Effector CD4-positive, alpha-beta T cell (primary cell): Measurements from ENCODE around the gene CDK14.

ENCODE experiments used
- DNase-seq: peaks from one replicate; pipeline ENCODE4 v3.0.0-alpha.2; 2020
- total RNA-seq: gene quantifications from one replicate; lab custom pipeline; 2026; lab: John Stamatoyannopoulos, UW

The CDK14 gene
- 3.4 reads per million, percentile 13 among the genes with 10 or more reads in this experiment for total RNA-seq

DNA sequence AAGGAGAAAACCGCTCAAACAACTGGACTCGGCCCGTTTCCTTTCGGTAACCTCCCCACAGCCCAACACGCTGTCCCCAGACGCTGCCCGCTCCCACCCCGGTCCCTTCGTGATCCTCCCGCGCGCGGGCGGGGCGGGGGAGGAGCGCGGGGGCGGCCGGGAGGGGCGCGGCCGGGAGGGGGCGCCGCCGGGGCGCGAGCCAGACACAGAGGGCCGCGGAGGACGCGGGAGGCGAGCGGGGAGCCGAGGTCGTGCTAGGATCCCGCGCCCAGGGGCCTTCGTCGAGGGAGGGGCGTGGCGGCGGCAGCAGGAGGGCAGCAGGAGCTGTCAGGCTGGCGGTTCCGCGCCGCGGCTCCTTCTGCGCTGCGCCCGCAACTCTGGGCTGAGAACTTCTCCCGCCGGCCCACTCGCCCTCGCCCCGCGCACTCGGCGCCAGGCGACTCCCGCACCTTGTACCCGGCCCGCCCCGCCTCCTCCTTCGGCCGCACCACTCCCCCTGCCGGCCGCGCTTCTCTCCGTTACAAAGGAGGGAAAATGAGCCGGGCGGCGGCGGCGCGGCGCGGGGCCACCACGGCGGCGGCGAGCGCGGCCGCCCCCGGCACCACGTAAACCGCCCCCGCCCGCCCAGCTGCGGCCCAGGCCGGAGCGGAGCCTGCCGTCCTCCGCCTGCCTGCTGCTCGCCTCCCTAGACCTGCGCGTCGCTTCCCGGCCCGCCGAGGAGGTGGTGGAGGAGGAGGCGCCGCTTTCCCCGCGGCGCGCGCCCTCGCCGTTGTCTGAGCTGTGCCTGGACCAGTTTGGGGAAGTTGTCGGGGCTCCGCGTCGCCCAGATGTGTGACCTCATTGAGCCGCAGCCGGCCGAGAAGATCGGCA is at the start of gene CDK14:
Gene CDK14 (plus strand): TSS at position 521 of the 870 bp plus-strand sequence. CDS start 307 bp downstream, at position 828.
- peak; percentile 3 for DNase-seq

DNA sequence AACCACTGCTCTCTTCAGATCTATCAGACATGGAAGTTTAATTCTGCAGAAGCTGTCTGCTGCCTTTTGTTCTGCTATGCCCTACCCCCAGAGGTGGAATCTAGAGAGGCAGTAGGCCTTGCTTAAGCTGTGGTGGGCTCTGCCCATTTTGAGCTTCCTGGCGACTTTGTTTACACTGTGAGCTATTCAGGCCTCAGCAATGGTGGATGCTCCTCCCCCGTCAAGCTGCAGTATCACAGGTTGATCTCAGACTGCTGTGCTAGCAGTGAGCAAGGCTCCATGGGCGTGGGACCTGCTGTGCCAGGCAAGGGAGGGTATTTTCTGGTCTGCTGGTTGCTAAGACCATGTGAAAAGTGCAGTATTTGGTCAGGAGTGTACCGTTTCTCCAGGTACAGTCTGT is 45.1 kb upstream of the CDK14 start:
- no peak for DNase-seq

DNA sequence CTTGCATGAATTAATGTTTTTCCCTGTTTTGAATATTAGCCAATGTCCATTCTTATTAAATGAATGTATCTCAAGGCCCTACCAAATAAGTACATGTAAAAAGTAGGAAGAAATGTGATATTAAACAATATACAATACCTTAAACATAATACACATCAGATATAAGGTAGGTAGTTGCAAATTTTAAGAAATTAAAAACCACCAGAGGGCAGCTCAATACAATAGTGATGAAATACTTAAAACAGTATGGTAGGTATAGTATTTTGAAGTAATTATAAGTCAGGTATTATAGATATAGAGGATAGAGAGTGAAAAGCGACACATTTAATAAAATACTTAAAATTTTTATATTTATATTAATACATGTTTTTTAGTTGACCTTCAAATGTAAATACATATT is 43.6 kb upstream of the CDK14 start:
- DNase-seq: no peak

DNA sequence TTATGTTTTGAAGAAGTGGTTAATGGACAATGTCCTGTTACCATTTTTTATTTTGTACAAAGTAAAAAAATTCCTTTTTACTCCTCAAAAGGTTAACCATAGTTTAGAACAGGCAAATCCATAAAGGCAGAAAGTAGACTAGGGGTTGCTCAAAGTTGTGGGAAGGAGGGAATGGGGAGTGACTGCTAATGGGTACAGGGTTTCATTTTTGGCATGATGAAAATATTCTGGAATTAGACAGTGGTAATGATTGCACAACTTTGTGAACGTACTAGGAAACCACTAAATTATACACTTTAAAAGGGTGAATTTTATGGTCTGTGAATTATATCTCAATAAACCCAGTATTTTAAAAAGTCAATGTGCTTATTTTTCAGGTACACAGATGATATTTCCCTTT is 35.4 kb upstream of the CDK14 start:
- no peak for DNase-seq

DNA sequence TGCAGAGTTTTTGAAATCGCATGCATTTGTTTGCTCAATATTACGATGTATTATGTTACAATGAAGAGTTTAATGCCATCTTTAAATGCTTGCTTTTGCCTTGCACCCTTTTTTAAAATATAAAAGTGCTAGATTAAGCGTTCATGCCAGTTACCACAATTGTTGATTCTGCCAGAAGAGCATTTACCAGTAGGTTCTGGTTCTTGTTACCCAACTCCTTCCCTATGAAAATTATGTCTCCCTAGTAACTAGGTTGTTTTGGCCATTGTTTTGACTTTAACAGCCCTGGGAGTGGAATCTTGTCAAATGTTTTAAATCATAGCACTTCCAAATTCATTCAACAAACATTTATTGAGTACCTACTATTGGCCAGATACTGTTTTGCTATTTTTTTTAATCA is 32.8 kb upstream of the CDK14 start:
- DNase-seq: no peak

DNA sequence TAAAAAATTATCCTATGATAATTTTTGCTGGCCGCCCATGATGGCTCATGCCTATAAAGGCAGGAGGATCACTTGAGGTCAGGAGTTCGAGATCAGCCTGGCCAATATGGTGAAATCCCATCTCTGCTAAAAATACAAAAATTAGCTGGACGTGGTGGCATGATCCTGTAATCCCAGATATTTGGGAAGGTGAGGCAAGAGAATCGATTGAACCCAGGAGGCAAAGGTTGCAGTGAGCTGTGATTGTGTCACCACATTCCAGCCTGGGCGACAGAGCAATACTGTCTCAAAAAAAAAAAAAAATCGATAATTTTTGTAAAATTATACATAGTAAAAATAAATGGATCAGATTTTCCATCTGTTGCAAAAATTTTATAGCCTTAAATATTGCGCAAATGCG is 31.7 kb upstream of the CDK14 start:
- DNase-seq: no peak

DNA sequence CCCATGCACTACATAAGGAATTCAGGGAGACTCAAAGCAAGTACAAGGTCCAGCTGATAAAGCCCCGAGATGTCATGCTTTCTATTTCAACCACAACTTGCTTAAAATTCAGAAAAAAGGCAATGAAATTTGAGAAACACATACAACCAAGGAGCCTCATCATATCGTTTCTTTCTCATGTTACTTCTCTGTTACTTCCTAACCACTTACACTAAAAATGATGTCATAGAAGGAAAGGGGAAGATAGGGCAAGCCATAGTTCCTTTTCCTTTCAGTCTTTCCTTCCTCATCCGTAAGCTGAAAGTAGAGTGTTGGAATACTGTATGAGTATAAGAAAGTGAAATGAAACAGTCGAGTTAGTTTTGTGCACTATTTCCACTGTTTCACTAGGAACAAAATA is 27.9 kb upstream of the CDK14 start:
- DNase-seq: no peak

DNA sequence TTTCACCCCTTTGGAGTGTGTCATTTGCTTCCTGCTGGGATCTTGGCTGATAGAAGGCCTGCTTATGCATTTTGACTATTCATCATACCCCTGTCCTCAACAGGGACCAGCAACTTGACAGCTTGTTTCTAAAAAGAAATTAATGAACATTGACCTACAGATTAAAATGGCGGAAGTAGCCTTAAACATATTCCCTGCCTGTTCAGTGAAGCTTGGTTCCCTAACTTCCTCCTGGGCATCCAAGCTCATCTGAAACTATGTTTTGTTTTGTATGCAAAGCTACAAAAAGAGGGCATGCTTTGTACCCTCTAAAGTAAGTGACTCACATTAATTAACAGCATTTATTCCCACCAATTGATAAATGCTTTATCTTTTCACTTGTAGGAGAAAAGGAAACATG is 26.8 kb upstream of the CDK14 start:
- no peak for DNase-seq

DNA sequence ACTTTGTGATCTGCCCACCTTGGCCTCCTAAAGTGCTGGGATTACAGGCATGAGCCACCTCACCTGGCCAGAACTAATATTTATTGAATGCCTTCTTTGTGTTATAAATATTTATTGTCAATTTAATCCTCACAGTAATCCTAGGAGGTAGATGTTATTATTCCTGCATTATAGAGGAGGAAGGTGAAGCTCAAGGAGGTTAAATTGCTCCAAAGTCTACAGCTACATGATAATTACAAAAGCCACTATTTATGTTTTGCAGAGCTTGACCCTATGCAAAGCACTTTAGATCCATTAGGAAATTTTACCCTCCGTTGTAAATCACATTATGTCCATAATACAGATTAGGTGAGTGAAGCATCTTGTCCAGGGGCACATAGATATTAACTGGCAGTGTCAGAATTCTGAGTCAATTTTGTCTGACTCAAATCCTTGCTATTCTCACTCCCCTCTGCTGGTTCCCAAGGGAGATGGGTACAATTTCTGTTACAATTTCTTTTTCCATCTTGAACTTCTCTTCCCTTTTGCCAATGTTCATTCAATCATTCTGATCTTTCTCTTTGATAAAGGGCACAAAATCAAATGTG is 25.7 kb upstream of the CDK14 start:
- no peak for DNase-seq

DNA sequence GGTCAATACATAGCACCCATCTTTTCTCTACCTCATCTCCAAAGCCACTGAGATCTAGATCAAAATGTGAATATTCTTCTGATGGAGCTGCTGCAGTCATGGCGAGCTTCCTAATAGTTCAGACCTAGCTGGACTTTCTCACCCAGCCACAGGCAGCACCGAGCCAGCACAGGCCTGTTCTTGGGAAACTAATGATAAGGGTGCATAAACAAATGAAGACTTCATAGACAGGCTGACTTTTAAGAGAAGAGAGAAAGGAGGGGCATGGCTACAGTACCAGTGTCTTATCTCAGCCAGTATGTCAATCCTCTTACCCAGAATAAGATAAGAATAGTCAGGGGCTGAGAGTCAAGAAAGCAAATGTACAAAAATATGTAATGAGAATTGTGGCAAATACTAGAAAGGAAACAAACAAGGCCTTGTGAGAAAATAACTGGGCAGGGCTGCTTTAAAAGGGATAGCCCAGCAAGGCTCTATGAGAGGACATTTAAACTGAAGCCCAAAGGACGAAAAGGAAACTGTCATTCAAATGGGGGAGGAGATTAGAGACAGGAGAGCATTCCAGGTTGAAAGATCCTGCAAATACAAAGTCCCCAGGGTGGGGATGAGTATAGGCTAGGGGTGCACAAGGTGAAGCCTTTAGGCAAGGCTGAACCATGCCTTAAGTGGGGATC is 21.8 kb upstream of the CDK14 start:
- DNase-seq: no peak

DNA sequence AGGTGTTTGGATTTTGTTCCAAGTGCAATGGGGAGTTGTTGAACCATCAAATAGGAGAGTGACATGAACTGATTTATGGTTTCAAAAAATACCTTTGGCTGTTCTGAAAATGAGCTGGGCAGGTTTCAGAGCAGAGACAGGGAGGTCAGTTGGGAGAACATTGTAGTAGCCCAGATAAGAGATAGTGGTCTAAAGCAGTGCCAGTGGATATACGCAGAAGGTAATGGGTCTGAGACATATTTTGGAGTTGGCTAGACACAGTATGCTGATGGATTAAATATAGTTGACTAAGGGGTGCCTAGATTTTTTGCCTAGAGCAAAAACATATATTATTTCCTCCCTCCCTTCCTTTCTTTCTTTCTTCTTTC is 21.3 kb upstream of the CDK14 start:
- DNase-seq: no peak

DNA sequence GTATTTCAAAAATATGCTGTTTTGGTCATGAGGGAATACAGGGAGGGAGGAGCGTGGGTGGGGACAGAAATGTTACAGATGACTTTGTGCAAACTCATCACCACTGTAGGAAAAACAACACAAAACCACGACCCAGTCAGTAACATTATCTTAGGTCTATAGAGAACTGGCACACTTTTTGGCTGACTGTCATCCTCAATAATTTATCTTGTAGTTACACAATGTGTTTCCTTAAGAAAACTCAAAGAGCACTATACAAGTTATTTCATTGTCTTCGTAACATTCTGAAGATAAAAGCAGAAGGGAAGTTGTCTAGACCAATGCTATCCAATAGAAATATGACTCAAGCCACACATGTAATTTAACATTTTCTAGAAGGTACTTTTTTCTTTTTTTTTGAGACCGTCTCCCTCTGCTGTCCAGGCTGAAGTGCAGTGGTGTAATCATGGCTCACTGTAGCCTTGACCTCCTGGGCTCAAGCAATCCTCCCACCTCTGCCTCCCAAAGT is 16.9 kb upstream of the CDK14 start:
- no peak for DNase-seq

DNA sequence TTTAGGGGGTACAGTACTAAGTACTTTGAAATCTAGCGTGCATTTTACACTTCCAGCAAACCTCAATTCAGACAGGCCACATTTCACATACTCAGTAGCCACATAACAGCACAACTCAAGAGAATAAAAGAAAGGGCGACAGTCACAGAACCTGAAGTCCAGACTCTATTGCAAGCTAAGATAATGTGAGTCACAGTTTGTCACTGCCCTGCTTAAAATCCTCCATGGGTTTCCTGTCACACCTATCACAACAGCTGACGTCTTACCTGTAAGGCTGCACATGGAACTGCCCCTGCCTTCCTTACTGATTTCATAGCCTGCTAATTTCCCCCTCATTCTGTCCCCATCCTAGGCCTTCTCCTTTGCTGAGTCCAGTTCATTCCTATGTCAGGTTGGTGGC is 16.1 kb upstream of the CDK14 start:
- DNase-seq: no peak

DNA sequence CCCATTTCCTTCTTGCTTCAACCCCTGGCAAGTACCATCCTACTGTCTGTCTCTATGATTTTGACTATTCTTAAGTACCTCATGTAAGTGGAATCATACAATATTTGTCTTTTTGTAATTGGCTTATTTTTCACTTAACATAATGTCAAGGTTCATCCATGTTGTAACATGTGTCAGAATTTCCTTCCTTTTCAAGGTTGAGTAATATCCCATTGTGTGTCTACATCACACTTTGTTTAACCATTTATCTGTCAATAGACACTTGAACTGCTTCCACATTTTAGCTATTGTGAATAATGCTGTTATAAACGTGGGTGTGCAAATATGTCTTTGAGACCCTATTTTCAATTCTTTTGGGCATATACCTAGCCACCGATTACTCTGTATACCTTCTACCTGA is 14.0 kb upstream of the CDK14 start:
- DNase-seq: no peak

DNA sequence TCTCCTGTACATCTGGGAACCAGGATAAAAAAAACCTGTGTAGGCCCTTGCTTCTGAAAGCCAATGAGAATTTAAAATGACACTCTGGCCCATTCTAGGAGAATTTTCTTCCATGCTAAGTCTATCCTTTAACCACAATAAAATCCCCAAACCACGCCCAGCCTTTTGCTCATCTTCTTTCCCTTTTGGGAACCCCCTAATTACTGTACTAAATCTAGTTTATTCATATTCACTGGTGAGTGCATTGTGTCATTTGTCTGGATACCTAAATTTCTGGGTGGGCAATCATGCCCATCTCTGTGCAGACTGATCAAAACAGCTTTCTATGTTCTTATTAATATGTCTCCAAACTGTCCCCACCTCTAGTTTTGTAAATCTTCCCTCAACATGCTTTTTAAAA is 11.7 kb upstream of the CDK14 start:
- no peak for DNase-seq

DNA sequence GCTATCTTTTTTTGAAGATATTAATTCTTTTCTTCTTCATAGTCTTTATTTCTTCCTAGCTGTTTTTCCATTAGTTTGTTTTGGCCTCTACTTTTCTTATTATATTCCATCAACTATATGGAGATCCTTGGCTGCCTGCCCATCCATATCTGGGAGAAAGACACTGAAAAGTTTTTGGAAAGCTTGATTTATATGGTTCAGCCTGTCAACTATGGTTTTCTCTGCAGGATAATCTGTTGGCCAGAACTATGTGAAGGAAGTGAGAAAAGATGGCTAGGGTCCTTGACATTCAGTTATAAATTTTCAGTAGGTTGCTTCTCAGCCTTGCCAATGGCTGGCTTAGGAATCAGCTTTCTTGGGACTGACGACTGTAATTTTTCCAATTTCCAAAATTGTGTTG is 10.0 kb upstream of the CDK14 start:
- DNase-seq: no peak

DNA sequence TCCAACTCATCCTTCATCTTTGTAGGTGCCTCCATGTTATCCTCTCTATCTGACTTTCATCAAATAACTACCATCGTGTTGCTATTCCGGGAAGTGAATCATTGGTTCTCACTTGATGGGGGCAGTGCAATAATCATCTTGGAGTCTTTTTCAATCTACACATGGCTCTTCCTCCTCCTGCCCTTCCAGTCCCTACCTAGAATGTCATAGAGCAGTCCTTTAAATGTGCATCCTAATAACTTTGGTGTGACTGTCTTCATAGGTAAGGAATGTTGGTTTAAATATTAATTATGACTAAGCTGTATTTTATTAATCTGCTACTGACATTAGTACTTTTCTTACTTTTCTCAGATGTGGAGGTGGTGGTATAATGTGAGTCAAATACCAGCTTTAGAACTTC is 8.4 kb upstream of the CDK14 start:
- DNase-seq: no peak

DNA sequence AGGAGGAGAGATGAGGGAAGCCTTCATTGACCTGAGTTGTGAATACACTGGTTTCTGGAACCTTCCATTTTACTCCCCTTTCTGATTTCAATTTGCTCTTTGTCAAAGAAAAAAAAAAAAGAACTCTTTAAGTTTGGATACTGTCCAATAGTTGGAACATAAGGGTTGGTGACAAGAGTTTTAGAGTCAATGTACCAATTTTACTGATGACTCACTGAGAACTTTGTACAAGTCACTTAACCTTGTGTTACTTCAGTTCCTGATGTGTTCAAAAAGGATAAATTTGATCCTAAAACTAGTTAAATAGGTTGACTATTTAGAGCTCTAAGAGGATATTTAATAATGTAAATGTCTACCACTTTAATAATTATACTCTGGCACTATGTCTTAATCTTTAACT is 4.1 kb upstream of the CDK14 start:
- DNase-seq: no peak

DNA sequence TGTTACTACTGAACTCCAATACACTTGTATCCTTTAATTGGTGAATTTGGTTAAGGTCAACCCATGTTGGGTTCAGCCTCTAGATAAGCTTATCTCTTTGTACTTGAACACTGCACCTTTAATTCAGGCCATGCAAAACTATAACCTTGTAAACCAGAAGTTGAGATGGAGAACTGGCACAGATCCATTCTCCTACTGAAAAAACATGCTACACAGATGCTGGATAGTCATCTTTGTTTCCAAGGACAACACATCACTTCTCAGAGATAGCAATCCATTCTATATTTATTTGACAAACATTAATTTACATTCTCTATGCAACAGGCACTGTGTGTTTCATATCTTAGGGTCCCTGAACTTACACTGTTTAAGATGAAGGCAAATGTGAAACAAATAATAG is 2.9 kb upstream of the CDK14 start:
- DNase-seq: no peak

DNA sequence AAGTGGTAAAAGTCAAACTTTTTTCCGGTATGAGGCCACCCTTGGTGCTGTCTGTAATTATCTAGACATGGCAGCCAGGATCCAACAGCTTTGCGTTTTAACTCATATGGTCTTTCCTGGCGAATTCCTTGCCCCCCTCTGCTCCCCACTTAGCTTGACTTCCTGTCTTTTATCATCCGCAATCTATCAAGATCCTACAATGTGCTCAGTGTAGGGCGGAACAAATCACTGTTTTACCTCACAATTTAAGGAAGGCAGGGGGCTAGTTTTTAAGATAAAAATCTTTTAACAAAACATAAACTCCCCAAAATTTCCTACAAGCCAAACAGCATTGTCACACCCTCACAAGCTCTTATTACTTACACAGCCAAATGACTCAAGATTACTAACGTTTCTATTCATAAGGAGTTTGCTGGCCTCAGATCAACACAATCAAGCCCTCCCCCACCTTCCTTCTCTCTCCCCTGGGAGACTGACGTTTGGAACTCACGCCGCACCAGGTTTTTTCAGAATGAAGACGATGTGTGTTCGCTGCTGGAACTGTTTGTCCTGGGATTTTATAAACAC is 1.3 kb upstream of the CDK14 start:
- DNase-seq: no peak

DNA sequence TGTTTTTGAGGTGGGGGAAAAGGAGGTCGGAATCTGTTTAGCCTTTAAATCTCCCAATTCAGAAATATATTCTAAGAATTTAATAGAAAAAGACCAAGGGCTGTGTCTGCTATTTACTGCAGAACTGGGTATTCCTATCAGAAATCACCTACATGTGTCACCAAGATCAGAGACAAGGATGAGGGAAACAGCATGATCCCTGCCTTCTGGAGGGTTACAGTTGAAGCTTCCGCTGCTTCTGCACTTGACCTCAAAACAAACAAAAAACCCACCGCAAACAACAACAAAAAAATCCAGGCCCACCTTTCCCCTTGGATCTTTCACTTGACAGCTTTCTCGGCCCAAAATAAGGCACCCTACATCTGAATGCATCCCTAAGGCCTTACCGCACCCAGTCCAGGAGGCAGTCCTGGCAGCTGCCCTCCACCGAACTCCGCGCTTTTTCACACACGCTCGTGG is 750 bp upstream of the CDK14 start:
- no peak for DNase-seq

DNA sequence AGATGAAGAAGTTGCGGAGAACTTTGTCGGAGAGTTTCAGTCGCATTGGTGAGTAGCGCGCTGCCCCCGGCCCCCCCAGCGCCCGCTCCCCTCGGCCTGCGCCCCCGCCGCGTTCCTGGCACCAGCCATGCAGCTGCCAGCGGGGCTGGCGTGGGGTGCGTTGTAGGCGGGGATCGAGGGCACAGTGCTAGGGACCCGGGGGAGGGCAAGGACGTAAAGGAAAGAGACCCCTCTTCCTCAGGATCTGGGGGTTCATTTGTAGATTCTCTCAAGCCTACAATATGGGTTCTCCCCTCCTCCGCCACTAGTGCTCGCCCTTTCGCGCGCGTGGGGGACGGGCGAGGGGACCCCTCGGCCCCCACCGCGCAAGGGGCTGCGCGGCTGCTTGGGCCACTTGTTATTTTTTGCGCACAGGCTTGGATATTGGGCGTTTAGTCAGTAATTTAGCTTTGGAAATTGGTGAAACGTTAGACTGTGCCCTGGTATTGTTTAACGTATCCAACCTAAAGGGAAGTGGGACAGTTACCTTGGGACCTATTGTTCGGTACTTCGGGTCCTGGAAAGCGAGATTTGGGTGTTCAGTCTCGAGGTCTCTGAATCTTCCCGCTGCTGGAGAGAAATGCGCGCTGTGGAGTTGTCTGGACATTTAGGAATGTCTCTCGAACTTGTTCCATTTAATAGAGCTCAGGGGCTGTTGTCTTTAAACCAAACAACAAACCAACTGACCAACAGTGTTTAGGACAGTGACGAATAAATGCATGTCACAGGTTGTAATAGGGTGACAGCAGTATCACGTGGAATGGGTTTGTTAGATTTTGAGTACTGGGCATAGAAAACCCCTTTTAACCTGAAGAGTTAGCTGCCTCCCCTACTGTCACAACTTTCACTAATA is 796 bp downstream of the CDK14 start:
- no peak for DNase-seq
